Activated CD4-positive, alpha-beta memory T cell treated with anti-CD3 and anti-CD28 coated beads for 36 hours (primary cell): ENCODE data around the gene ZNF888. TPM values are rescaled to one million over a fixed set of nuclear protein-coding genes. Genes with fewer than 3 reads are reported as not detected.

Experiments
- CTCF ChIA-PET: fragments of 350-600 bp; sonication (Branson Sonifier 250); formaldehyde crosslinking; loops from one replicate; lab custom pipeline; 2021; ENCODE audit warnings: antibody characterized with exemption, inconsistent platforms; lab: Charles Lee
- POLR2A ChIA-PET: fragments of 350-600 bp; sonication (Branson Sonifier 250); formaldehyde crosslinking; loops from one replicate; lab custom pipeline; 2021; ENCODE audit warnings: antibody characterized with exemption; lab: Charles Lee
- DNase-seq: peaks from one replicate; pipeline ENCODE4 v3.0.0-alpha.2; 2020
- H3K27ac Mint-ChIP-seq: one replicate; pipeline ENCODE4 v1.8.0; 2021; ENCODE audit warnings: mixed read lengths
- H3K27me3 Mint-ChIP-seq: one replicate; pipeline ENCODE4 v1.8.0; 2021; ENCODE audit warnings: mixed read lengths
- H3K36me3 Mint-ChIP-seq: one replicate; pipeline ENCODE4 v1.8.0; 2021; ENCODE audit warnings: mixed read lengths
- H3K4me1 Mint-ChIP-seq: one replicate; pipeline ENCODE4 v1.8.0; 2021; ENCODE audit warnings: low read depth, mixed read lengths
- H3K4me3 Mint-ChIP-seq: one replicate; pipeline ENCODE4 v1.8.0; 2021; ENCODE audit warnings: mild to moderate bottlenecking, mixed read lengths
- H3K9me3 Mint-ChIP-seq: one replicate; pipeline ENCODE4 v1.8.0; 2021; ENCODE audit warnings: mixed read lengths
- intact Hi-C: fragments of 100-400 bp; cut with micrococcal nuclease; formaldehyde crosslinking; loops from one replicate; pipeline ENCODE4 v1.15.1; 2023
- total RNA-seq, 2 experiments: library from RNA; stranded (reverse); gene quantifications; one replicate each; pipeline ENCODE4 v1.2.3, GENCODE V29; 2021

Gene ZNF888
- 1 to 10 TPM; 5.0 to 6.3 TPM for total RNA-seq

DNA sequence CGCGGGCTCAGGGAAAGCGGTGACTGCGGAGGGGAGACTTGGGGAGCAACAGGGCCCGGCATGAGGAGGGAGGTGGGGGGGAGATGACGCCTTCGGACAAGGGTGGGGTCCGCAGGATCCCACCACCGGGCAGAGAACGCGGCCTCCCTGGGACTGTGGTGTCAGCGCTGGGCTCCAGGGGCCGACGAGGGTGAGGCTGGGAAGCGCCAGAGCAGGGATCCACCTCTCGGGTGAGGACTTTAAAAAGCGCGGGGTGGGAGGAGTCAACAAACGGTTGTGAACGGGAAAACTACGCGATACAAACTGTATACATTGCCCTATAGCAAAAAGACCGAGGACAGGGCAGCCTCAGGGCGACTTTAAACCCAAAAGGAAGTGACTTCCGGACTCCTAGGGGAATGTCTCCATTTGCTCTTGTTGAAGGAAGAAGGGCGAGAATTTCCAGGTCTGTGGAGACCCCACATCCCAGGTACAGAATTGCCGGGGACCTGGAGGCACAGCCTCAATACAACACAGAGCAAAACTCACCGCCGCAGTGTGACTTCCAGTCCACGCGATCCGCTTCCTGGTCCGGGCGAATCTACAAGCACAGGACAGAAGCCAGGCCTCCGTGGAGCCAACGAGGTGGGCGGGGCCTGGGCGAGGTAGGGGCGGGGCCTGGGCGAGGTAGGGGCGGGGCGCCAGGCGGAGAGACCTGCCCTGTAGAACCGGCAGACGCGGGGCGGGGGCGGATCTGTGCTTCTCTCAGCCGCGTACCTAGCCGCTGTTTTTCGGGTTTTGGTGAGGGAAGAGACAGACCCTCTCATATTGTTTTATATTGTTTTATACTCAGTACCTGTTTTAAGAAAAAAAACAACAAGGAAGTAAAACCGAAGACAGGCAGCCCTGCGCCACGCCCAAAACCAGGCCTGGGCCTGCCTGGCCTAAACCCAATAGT lies at the start of gene ZNF888:
ZNF888 (minus strand) TSS at position 588 of the 937 bp plus-strand sequence. CDS start 5,555 bp downstream, outside the sequence.
- Mint-ChIP-seq H3K4me1 (peaks cover 23% of the 10 kb centered on the region), H3K9me3 (no peaks in the 10 kb centered on the region), H3K36me3 (peaks cover 15% of the 10 kb centered on the region), H3K27ac (peak within 1 kb of the TSS; percentile 87), H3K27me3 (no peaks in the 10 kb centered on the region), H3K4me3 (peak within 1 kb of the TSS; percentile 92)
- intact Hi-C loops = loop anchor here (2.0 kb wide), 2 partner anchors 20 to 40 kb away; partner anchors contain the start of gene ZNF816
- peak; percentile 96 for DNase-seq
- CTCF ChIA-PET = no interaction called here
- POLR2A ChIA-PET = no interaction called here

DNA sequence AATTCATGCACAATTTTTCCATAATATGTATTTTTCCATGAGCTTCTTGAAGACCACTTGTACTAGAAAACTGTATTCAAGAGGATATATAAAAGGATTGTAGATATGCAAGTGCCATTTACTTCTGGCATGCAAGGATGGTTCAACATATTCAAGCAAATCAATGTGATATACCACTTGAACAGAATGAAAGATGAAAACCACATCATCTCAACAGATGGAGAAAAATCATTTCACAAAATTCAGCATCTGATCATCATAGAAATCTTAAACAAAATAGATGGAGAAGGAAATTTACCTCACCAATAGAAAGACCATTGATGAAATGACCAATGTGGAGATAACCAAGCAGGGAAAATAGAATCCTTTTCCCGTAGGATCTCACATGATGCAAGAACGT lies 44.5 kb upstream of the ZNF888 start:
- H3K4me1 Mint-ChIP-seq = peaks cover 10% of the 10 kb centered on the region
- H3K4me3 Mint-ChIP-seq = no peak overlapping the region
- H3K9me3 Mint-ChIP-seq = peaks cover 44% of the 10 kb centered on the region
- H3K27me3 Mint-ChIP-seq = no peaks in the 10 kb centered on the region
- peaks cover 43% of the 10 kb centered on the region for H3K36me3 Mint-ChIP-seq
- DNase-seq = no peak
- ChIA-PET CTCF (no interaction called here), POLR2A (no interaction called here)
- intact Hi-C loops = loop anchor here (10.0 kb wide), 1 partner anchor 137 kb away; the partner anchor contains the start of gene ZNF160
- H3K27ac Mint-ChIP-seq = no peak overlapping the region

GRCh38 chr19:52963247-52963618 lies 40.0 kb upstream of the ZNF888 start:
- intact Hi-C loops = loop anchor here (2.0 to 10.0 kb wide), 4 partner anchors 40 to 196 kb away; partner anchors contain the start of genes ZNF160, ZNF320, ZNF347 and ZNF888
- peaks cover 47% of the 10 kb centered on the region for H3K36me3 Mint-ChIP-seq
- peak overlapping the region; percentile 81 for H3K27ac Mint-ChIP-seq
- H3K4me1 Mint-ChIP-seq = peaks cover 25% of the 10 kb centered on the region
- ChIA-PET POLR2A (no interaction called here), CTCF (interaction anchor here (1.2 to 2.1 kb wide), 2 partner anchors 31 to 666 kb away, joined by 3 to 5 read pairs; partner anchors contain the start of gene ZNF480)
- peak overlapping the region; percentile 94 for H3K4me3 Mint-ChIP-seq
- H3K9me3 Mint-ChIP-seq = peaks cover 46% of the 10 kb centered on the region
- H3K27me3 Mint-ChIP-seq = no peaks in the 10 kb centered on the region
- peak; percentile 29 for DNase-seq

- peak within 1 kb of the TSS; percentile 86 for H3K27ac Mint-ChIP-seq
- intact Hi-C loops = loop anchor here (1.0 to 10.0 kb wide), 5 partner anchors 20 to 196 kb away; partner anchors contain the start of genes ZNF160, ZNF320, ZNF347 and ZNF888
- H3K27me3 Mint-ChIP-seq = no peaks in the 10 kb centered on the region
- ChIA-PET CTCF (interaction anchor here (1.0 to 2.1 kb wide), 3 partner anchors 16 to 666 kb away, joined by 3 to 5 read pairs (median 3); partner anchors contain the start of gene ZNF480), POLR2A (no interaction called here)
- peaks cover 25% of the 10 kb centered on the region for H3K4me1 Mint-ChIP-seq
- DNase-seq = peak; percentile 100
- peaks cover 48% of the 10 kb centered on the region for H3K36me3 Mint-ChIP-seq
- H3K4me3 Mint-ChIP-seq = peak within 1 kb of the TSS; percentile 94
- peaks cover 46% of the 10 kb centered on the region for H3K9me3 Mint-ChIP-seq
These were observed 39.4 kb upstream of the ZNF888 start, which contains the start of gene ZNF816 for GRCh38 chr19:52962394-52963246. ZNF816 (minus strand) TSS chr19:52962881; CDS start chr19:52956089, 6,792 bp downstream.

DNA sequence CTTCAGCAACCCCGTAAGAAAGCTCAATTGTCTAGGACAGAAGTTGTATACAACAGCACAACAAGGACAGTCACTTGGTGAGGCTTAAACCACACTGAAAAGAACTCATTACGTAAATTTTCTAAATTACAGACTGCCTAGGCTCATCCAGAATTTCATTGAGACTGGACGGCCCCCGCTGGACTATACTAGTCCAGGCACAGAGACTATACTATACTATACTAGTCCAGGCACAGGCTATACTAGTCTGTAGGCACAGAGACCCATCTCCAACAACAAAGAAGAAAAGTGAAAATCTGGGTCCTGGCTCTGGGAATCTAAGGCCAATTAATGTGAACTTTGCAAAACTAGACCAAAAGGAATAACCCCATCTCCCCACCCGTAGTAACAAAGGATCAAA lies 38.8 kb upstream of the ZNF888 start:
- DNase-seq = no peak

GRCh38 chr19:52959613-52960295 lies 36.5 kb upstream of the ZNF888 start:
- H3K4me3 Mint-ChIP-seq = no peak overlapping the region
- intact Hi-C loops = loop anchor here (10.0 kb wide), 1 partner anchor 145 kb away; the partner anchor contains the start of gene ZNF160
- no peaks in the 10 kb centered on the region for H3K27me3 Mint-ChIP-seq
- no peak for DNase-seq
- peaks cover 59% of the 10 kb centered on the region for H3K9me3 Mint-ChIP-seq
- peaks cover 65% of the 10 kb centered on the region for H3K36me3 Mint-ChIP-seq
- POLR2A ChIA-PET = no interaction called here
- H3K27ac Mint-ChIP-seq = no peak overlapping the region
- H3K4me1 Mint-ChIP-seq = peaks cover 25% of the 10 kb centered on the region
- CTCF ChIA-PET = interaction anchor here (1.0 kb wide), 1 partner anchor 34 kb away, joined by 3 read pairs; no protein-coding TSS in a partner anchor

More for the DNA sequence above, 38.8 kb upstream of the ZNF888 start:
- H3K36me3 Mint-ChIP-seq = peaks cover 49% of the 10 kb centered on the region
- intact Hi-C loops = loop anchor here (1.0 to 10.0 kb wide), 5 partner anchors 20 to 197 kb away; partner anchors contain the start of genes ZNF160, ZNF320, ZNF347 and ZNF888
- H3K27me3 Mint-ChIP-seq = no peaks in the 10 kb centered on the region
- peaks cover 46% of the 10 kb centered on the region for H3K9me3 Mint-ChIP-seq
- H3K27ac Mint-ChIP-seq = peak overlapping the region; percentile 86
- H3K4me1 Mint-ChIP-seq = peaks cover 25% of the 10 kb centered on the region
- ChIA-PET CTCF (interaction anchor here (1.0 kb wide), 1 partner anchor 17 kb away, joined by 3 read pairs; no protein-coding TSS in a partner anchor), POLR2A (no interaction called here)
- peak overlapping the region; percentile 94 for H3K4me3 Mint-ChIP-seq

GRCh38 chr19:52957591-52957990 lies 34.4 kb upstream of the ZNF888 start:
- Mint-ChIP-seq H3K4me3 (no peak overlapping the region), H3K4me1 (peaks cover 15% of the 10 kb centered on the region), H3K9me3 (peaks cover 72% of the 10 kb centered on the region), H3K27ac (no peak overlapping the region), H3K36me3 (peaks cover 83% of the 10 kb centered on the region), H3K27me3 (no peaks in the 10 kb centered on the region)
- intact Hi-C loops = no loop called here
- POLR2A ChIA-PET = no interaction called here
- CTCF ChIA-PET = no interaction called here
- no peak for DNase-seq

DNA sequence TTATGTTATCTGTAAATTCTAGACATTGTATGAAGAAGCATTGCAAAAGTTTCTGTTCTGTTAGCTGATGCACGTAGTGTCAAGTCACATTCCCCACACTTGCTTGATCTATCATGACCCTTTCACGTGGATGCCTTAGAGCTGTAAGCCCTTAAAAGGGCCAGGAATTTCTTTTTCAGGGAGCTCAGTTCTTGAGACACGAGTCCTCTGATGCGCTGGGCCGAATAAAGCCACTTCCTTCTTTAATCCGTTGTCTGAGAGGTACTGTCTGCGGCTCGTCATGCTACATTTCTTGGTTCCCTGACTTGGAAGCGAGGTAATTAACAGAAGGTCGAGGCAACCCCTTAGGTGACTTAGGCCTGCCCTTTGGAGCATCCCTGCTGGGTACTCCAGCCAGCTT lies 33.7 kb upstream of the ZNF888 start:
- DNase-seq = no peak
- Mint-ChIP-seq H3K27ac (no peak overlapping the region), H3K4me1 (peaks cover 13% of the 10 kb centered on the region), H3K9me3 (peaks cover 78% of the 10 kb centered on the region), H3K4me3 (no peak overlapping the region), H3K27me3 (no peaks in the 10 kb centered on the region), H3K36me3 (peaks cover 86% of the 10 kb centered on the region)
- POLR2A ChIA-PET = no interaction called here
- intact Hi-C loops = no loop called here
- CTCF ChIA-PET = no interaction called here

- Mint-ChIP-seq H3K9me3 (peaks cover 75% of the 10 kb centered on the region), H3K27ac (no peak overlapping the region), H3K27me3 (no peaks in the 10 kb centered on the region), H3K4me3 (no peak overlapping the region), H3K4me1 (no peaks in the 10 kb centered on the region), H3K36me3 (peaks cover 50% of the 10 kb centered on the region)
- no peak for DNase-seq
- ChIA-PET CTCF (no interaction called here), POLR2A (no interaction called here)
- intact Hi-C loops = no loop called here
These were observed 26.2 kb upstream of the ZNF888 start for GRCh38 chr19:52949422-52949821.

DNA sequence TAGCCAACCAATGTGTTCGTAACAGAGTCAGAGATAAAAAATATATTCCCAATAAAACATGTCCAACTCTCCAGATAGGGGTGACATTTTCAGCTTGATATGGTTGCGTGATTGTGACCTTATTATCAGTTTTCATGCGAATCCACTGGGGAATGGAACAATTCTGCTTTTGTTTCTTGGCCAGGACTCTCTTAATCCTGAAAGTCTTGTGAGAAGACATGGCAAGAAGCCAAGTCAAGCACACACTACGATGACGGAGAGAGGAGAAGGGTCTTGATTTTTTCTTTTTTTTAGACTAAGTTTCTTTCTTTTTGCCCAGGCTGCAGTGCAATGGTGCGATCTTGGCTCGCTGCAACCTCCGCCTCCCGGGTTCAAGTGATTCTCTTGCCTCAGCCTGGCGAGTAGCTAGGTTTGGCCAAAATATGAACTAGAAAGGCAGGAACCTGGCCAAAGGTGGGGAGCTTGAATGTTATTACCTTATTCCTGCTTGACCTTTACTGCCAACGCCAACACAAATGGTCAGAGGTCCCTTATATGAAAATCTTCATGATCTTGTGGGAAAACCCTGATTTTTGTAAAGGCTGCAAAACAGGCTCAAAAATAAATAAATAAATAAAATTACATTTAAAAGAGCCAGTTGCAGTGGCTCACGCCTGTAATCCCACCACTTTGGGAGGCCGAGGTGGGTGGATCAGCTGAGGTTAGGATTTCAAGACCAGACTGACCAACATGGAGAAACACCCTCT lies 25.0 kb upstream of the ZNF888 start:
- Mint-ChIP-seq H3K4me3 (no peak overlapping the region), H3K4me1 (peaks cover 2% of the 10 kb centered on the region), H3K27me3 (no peaks in the 10 kb centered on the region), H3K27ac (no peak overlapping the region), H3K36me3 (peaks cover 42% of the 10 kb centered on the region), H3K9me3 (peaks cover 69% of the 10 kb centered on the region)
- ChIA-PET CTCF (no interaction called here), POLR2A (interaction anchor here (0.6 kb wide), 1 partner anchor 306 kb away, joined by 3 read pairs; no protein-coding TSS in a partner anchor)
- intact Hi-C loops = no loop called here
- DNase-seq = no peak
